ENCODE measurements around the gene PARVG. TPM values are rescaled to one million over a fixed set of nuclear protein-coding genes. Genes with fewer than 3 reads are reported as not detected.

The PARVG gene
- total RNA-seq, 2 donors from 2014 or later = 74.9 to 81.5 TPM

DNA sequence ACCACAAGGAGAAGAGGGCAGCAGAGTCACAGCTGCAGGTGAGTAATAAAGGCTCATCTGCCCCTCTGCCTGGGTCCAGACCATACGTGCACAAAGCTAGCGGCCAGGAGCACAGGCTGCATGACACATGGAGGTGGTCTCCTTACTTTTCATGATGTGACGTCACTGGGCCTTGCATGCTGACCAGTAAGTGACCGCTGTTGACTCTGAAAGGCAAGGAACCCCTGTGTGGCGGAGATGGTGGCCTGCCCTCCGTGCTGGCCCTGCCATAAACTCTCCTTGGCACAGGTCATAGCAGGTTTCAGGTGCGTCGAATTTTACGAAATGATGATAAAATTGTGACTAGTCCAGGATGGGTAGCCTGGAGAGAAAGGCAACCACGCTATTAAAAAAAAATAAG lies 7.6 kb upstream of the PARVG start:
- Mint-ChIP-seq H3K4me1 (ENCODE audit: low read depth) (no peaks in the 10 kb centered on the region), H3K36me3 (ENCODE audit: insufficient read depth in 2 of 2) (no peaks in the 10 kb centered on the region), H3K27me3 (ENCODE audit: low read depth) (no peaks in the 10 kb centered on the region), H3K9me3 (no peaks in the 10 kb centered on the region), H3K4me3 (no peak overlapping the region), H3K27ac (no peak overlapping the region)
- ATAC-seq (replicated peaks in 1 of 2) (no peak), DNase-seq (no peak)

DNA sequence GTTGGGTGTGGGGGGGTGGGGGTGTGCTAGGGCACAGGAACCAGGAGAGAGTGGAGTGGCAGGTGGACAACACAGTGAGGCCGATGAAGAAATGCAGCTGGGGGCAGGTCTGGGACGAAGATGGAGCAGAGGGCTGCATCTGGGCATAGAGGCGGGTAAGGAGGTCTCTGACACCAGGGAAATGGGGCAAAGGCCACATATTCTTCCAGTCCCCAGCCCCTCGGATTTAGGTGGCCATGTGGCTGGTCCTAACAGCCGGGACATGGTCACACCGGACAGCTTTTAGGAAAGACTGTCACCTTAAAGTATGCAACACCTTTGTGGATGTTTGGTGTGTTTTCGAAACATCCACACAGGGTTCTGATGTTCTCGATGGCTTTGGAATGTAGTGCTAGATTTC lies 5.0 kb upstream of the PARVG start:
- ATAC-seq (replicated peaks in 1 of 2) = no peak
- Mint-ChIP-seq H3K9me3 (no peaks in the 10 kb centered on the region), H3K27ac (no peak overlapping the region), H3K4me3 (no peak overlapping the region), H3K4me1 (ENCODE audit: low read depth) (peaks cover 5% of the 10 kb centered on the region), H3K27me3 (ENCODE audit: low read depth) (no peaks in the 10 kb centered on the region), H3K36me3 (ENCODE audit: insufficient read depth in 2 of 2) (no peaks in the 10 kb centered on the region)
- DNase-seq = no peak

DNA sequence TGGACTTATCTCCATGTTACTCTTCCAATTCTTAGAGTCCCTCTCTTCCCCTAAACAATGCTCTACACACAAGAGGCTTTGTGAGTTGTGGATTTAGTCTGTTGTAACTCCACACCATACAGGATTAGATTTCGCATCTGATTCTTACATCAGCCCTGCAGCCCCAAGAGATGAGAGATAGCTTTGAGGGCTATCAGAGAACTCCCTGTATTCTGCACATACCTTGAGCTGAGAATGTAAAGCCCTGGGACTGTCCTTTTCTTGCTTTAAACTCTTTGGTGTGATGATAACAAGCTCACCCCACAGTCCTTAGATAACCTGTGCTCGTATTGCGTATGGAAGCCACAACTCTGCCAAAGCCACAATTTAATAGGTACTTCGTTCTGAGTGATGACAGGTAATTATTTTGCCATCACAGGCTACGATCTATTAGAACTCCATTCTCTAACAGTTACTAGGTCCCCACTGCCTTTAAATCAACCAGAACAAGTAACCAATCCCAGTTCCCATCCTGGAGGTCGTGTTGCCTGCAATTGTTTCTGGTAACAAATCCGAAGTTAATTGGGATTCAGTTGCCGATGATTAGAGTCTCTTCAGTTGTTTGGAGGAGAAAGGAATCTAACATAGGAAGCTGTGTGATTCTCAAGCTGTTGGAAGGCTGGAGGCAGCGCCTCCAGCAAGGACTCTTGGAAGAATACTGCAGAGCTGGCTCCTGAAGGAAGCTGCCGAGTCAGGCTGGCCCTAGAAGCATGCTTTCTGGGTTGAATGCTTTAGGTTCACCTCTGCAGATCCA lies 1.3 kb upstream of the PARVG start:
- Mint-ChIP-seq H3K9me3 (no peaks in the 10 kb centered on the region), H3K4me1 (ENCODE audit: low read depth) (peaks cover 26% of the 10 kb centered on the region), H3K36me3 (ENCODE audit: insufficient read depth in 2 of 2) (peaks cover 0 to 2% of the 10 kb centered on the region in 2 donors), H3K4me3 (no peak overlapping the region), H3K27ac (no peak overlapping the region), H3K27me3 (ENCODE audit: low read depth) (no peaks in the 10 kb centered on the region)
- DNase-seq = no peak
- no peak for ATAC-seq (replicated peaks in 1 of 2)

DNA sequence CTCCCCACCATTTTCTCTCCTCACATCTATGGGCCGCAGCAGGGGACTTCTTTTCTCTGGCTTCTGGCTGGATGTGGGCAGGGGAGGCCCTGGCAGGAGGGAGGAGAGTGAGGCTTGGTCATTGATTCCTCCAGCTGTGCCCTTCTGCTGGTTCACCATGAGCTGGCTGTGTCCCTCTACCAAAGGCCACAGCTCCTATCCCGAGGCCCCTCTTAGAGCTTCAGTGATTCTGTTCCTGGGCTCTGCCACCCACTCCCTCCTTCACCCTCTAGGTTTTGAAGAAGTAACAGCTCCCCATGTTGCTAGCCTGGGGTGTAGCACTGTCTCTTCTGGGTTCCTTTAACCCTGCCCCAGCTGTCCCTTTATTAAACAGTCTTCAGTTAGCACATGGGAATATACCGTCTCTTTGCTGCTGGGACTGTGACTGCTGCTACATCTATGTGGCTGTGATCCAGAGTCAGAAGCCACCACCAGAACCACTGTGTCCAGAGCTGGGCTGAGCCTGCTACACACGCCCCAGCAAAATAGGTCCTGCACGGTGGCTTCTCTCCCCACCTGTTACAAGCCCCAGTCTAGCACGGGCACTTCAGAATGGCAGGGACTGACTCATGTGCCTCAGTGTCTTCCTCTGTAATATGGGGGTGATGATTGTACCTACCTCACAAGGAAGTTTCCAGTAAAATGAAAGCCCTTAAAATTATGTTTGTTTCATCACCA lies 578 bp upstream of the PARVG start:
- Mint-ChIP-seq H3K4me1 (ENCODE audit: low read depth) (peaks cover 26% of the 10 kb centered on the region), H3K27me3 (ENCODE audit: low read depth) (no peaks in the 10 kb centered on the region), H3K4me3 (peak overlapping the region; percentile 79 to 85), H3K9me3 (no peaks in the 10 kb centered on the region), H3K27ac (no peak overlapping the region), H3K36me3 (ENCODE audit: insufficient read depth in 2 of 2) (peaks cover 0 to 2% of the 10 kb centered on the region in 2 donors)
- DNase-seq = no peak
- ATAC-seq (replicated peaks in 1 of 2) = no peak

DNA sequence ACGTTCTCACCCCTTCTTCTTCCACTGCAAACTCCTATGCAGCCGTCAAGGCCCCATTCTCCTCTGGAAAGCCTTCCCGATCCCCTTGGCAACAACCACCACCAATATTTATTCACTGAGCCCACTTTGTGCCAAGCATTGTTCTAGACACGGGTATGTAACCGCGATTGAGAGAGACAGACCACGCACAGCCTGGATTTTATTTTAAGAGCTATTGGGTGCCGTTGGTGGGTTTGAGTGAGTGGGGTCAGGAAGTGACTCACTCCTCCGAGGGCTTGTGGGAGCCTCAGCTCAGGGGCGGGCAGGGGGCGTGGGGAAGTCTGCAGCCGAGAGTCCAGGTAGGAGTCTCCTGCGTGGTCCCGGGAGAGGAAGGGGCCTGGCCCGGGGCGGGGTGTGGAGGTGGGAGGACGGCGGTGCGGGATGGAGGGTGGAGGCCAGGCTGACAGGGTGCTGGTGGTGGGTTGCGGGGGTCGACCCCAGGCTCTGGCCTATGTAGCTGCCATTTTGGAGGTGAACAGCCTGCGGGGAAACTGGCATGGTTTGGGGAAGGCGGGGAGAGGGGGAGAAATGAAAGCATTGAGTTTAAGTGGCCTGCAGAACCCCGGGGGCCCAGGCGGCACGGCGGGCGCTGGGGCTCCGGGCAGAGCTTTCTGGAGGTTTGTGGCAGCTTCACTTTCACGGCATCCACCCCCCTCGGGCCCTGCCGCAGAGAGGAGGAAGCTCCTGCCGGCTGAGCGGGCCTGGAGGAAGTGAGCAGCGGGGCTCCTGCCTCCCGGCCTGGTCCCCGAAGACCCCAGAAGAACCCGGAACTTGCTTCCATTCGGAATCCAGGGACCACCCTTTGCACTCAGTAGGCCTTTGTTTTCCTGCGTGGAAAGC lies 547 bp downstream of the PARVG start:
- Mint-ChIP-seq H3K4me1 (ENCODE audit: low read depth) (peaks cover 26% of the 10 kb centered on the region), H3K4me3 (peak overlapping the region; percentile 79 to 85), H3K9me3 (no peaks in the 10 kb centered on the region), H3K36me3 (ENCODE audit: insufficient read depth in 2 of 2) (peaks cover 0 to 2% of the 10 kb centered on the region in 2 donors), H3K27me3 (ENCODE audit: low read depth) (no peaks in the 10 kb centered on the region), H3K27ac (peak overlapping the region; percentile 80)
- DNase-seq (peak; percentile 67 to 75), ATAC-seq (replicated peaks in 1 of 2) (peak; percentile 76 to 83)

DNA sequence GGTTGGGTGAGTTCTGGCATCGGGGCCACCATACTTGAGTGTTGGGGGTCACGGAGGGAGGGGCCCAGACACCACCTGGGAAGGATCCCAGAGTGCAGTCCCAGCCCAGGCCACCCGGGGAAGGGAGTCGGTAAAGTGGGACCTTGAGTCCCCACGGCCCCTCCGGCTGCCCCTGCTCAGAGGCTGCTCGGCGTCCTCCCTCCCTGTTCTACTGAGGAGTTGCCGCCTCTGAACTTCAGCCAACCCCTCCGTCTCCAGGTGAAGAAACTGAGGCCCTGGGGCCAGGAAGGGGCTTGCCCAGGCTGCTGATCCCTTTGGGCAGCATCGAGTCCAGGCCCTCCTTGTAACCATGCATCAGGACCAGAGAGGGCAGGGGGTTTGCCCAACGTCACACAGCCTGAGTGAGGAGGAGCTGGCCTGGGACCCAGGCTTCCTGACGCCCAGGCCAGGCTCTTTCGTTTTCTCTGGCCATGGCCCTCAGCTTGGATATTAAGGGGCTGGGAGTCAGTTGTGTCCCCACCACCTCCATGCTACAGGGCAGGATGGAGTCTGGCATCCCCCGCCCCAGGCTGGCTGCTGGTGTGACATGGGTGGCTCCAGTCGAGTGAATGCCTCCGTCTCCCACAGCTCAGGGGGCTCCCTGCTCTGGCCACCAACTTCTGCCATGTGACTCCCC lies 1.3 kb downstream of the PARVG start:
- H3K36me3 Mint-ChIP-seq (ENCODE audit: insufficient read depth in 2 of 2) = peaks cover 0 to 2% of the 10 kb centered on the region in 2 donors
- ATAC-seq (replicated peaks in 1 of 2) (peak; percentile 18 to 25), DNase-seq (peak; percentile 21 to 23)
- H3K4me1 Mint-ChIP-seq (ENCODE audit: low read depth) = peaks cover 26% of the 10 kb centered on the region
- peak overlapping the region; percentile 79 to 85 for H3K4me3 Mint-ChIP-seq
- H3K27ac Mint-ChIP-seq = peak overlapping the region; percentile 87
- H3K9me3 Mint-ChIP-seq = no peaks in the 10 kb centered on the region
- no peaks in the 10 kb centered on the region for H3K27me3 Mint-ChIP-seq (ENCODE audit: low read depth)

DNA sequence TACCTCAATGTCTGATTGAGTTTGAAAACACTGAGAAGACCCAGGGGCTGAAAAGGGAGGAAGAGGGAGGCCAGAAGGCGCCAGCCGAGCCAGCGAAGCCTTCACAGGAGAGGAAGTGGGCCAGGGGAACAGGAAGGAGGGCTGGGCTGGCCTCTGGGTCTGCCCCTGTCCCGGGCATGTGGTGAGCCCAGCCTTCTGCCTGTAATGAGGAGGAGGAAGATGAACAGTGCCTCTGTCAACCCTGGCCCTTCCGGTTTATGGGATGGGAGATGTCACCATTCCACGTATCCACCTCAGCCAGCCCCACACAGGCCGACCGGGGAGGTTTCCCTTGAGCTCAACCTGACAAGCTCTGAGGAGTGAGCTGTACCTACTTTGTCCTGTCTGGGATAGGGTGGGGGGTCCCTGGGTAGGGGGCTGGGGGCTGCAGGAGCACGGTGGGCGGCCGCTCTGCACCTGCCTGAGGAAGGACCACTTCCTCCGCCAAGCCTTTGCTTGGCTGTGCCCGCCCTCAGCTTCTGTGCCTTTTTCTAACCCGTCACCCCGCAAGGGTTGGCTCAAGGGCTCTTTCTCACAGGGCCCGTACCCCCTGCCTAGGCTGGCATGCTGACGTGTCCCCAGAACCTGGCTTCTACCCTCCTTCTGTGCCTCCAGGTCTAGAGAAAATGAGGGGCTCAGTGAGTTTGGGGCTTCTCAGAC lies 2.0 kb downstream of the PARVG start:
- H3K4me1 Mint-ChIP-seq (ENCODE audit: low read depth) = peaks cover 26% of the 10 kb centered on the region
- H3K9me3 Mint-ChIP-seq = no peaks in the 10 kb centered on the region
- H3K4me3 Mint-ChIP-seq = peak overlapping the region; percentile 79 to 85
- peak overlapping the region; percentile 87 for H3K27ac Mint-ChIP-seq
- ATAC-seq (replicated peaks in 1 of 2) (peak; percentile 53 to 73), DNase-seq (peak; percentile 53 to 67)
- H3K36me3 Mint-ChIP-seq (ENCODE audit: insufficient read depth in 2 of 2) = peaks cover 0 to 2% of the 10 kb centered on the region in 2 donors
- no peaks in the 10 kb centered on the region for H3K27me3 Mint-ChIP-seq (ENCODE audit: low read depth)

DNA sequence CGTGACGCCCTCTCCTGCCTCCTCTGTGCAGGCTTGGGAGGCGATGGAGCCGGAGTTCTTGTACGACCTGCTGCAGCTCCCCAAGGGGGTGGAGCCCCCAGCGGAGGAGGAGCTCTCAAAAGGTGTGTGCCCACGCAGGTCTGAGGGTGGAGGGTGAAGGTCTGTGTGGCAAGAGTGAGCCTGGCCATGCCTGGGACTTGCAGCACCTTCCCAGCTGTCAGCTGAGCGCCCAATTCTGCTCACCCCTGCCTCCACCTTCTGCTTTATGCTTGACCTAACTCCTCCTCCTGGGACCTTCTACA lies 2.5 kb downstream of the PARVG start:
- no peak for ATAC-seq (replicated peaks in 1 of 2)
- H3K27me3 Mint-ChIP-seq (ENCODE audit: low read depth) = no peaks in the 10 kb centered on the region
- H3K36me3 Mint-ChIP-seq (ENCODE audit: insufficient read depth in 2 of 2) = peaks cover 0 to 2% of the 10 kb centered on the region in 2 donors
- DNase-seq = peak in 1 of 2 donors; percentile 7
- peak overlapping the region; percentile 74 for H3K27ac Mint-ChIP-seq
- no peaks in the 10 kb centered on the region for H3K9me3 Mint-ChIP-seq
- H3K4me3 Mint-ChIP-seq = peak overlapping the region; percentile 79 to 85
- peaks cover 26% of the 10 kb centered on the region for H3K4me1 Mint-ChIP-seq (ENCODE audit: low read depth)

DNA sequence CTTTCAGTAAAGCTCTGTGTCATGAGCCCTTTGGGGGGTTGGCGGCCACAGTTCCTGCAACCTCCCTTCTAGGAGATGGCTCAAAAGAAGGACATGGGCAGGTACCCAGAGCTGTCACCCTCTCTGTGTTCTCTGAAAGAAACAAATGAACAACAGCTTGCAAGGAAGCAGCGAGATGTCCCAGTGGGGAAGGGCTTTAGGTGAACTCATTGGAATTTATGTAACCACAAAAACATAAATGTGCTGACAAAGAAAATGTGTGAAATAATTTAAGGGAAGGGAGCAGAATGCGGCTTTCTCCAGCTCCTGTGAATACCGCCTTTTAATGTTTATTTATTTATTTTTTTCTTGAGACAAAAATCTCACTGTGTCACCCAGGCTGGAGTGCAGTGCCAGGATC lies 3.3 kb downstream of the PARVG start:
- Mint-ChIP-seq H3K4me1 (ENCODE audit: low read depth) (peaks cover 26% of the 10 kb centered on the region), H3K36me3 (ENCODE audit: insufficient read depth in 2 of 2) (peaks cover 0 to 2% of the 10 kb centered on the region in 2 donors), H3K9me3 (no peaks in the 10 kb centered on the region), H3K27me3 (ENCODE audit: low read depth) (no peaks in the 10 kb centered on the region), H3K27ac (no peak overlapping the region), H3K4me3 (peak overlapping the region in 1 of 2 donors; percentile 79)
- ATAC-seq (replicated peaks in 1 of 2) = no peak
- DNase-seq = no peak

DNA sequence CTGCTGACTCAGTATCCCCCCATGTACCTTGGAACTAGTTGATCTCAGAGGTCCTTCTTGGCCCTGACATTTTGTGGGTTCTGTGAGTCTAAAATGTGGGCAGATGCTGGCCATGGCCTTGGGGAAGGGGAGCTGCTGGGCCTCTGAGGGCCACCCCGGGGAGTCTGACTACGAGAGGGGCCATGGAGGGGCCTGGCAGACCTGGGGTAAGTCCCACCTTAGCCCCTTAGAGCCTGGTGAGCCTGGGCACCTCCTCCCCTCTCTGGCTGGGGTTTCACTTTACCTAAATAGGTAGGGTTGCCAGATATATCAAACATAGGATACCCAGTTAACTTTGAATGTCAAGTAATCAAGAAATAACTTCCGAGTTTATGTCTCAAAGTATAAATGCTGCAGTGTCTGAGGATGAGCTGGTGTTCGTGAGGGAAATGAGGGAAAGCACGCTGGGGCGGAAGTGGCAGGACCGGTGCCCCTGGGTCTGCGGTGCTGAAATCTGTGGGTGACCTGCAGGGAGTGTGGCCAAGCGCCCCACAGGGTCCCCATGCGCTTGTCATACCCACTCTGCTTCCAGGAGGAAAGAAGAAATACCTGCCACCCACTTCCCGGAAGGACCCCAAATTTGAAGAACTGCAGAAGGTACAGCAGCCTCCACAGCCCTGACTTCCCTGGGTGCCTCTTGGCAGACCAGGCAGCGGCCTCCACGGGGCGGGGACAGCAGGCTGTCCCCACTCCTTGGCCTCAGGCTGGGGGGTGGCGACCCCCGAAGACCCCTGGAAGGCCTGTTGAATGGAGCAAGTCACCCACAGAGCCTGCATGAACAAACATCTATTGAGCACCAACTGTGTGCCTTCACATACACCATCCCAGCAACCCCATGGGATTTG lies 4.8 kb downstream of the PARVG start:
- H3K36me3 Mint-ChIP-seq (ENCODE audit: insufficient read depth in 2 of 2) = peaks cover 0 to 2% of the 10 kb centered on the region in 2 donors
- no peaks in the 10 kb centered on the region for H3K9me3 Mint-ChIP-seq
- H3K4me3 Mint-ChIP-seq = no peak overlapping the region
- H3K4me1 Mint-ChIP-seq (ENCODE audit: low read depth) = peaks cover 26% of the 10 kb centered on the region
- ATAC-seq (replicated peaks in 1 of 2) (no peak), DNase-seq (no peak)
- H3K27ac Mint-ChIP-seq = no peak overlapping the region
- H3K27me3 Mint-ChIP-seq (ENCODE audit: low read depth) = no peaks in the 10 kb centered on the region

DNA sequence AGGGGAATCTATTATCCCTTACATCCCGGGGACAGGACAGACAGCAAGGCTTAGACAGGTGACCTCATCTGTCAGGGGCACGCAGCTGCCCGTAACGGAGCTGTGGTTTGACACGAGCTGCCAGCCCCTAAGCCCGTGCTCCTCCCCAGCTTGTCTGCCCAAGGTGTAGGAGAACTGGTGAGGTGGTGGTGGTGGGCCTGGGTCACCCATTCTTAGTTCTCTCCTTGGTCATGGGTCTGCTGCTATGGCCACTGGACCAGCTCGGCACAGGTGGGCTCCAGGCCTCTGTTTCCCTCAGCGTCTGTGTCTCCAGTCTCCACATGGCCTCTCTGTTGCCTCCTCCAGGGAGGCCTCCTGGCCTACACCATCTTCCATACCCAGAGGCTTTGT lies 5.4 kb downstream of the PARVG start:
- Mint-ChIP-seq H3K36me3 (ENCODE audit: insufficient read depth in 2 of 2) (peaks cover 0 to 2% of the 10 kb centered on the region in 2 donors), H3K9me3 (no peaks in the 10 kb centered on the region), H3K27ac (no peak overlapping the region), H3K4me3 (no peak overlapping the region), H3K27me3 (ENCODE audit: low read depth) (no peaks in the 10 kb centered on the region), H3K4me1 (ENCODE audit: low read depth) (peaks cover 26% of the 10 kb centered on the region)
- ATAC-seq (replicated peaks in 1 of 2) (no peak), DNase-seq (no peak)

Data from activated T-cell treated with anti-CD3 and anti-CD28 coated beads, Interleukin-2, amount 50 U/mL, for 72 hours (primary cell).